Spleen (tissue), 11 donors: ENCODE measurements around the gene GAS6. TPM values are rescaled to one million over a fixed set of nuclear protein-coding genes. Genes with fewer than 3 reads are reported as not detected.
A peak's percentile ranks its signal among the peaks of the same experiment; 100 is the strongest.

Source experiments
- DNase-seq: peaks from one replicate; pipeline ENCODE4 v3.0.0-alpha.2; 2020
- H3K27ac ChIP-seq, 8 donors: fragments of 200-600 bp; sonication (generic) in 7 of 8; 1 replicate in 4 of 8; 2 replicates in 4 of 8; pipeline versions ENCODE4 v1.5.0 to v1.8.0; 2016 to 2021; ENCODE audit warnings: inconsistent platforms in 4 of 8, mild to moderate bottlenecking in 4 of 8, moderate library complexity in 1 of 8
- H3K27me3 ChIP-seq, 7 donors: fragments of 200-600 bp; sonication (generic) in 6 of 7; replicated peaks in 1 of 7; 1 replicate in 4 of 7; 2 replicates in 3 of 7; pipeline versions ENCODE4 v1.5.0 to v1.8.0; 2016 to 2021; ENCODE audit warnings: inconsistent platforms in 3 of 7, mild to moderate bottlenecking in 1 of 7
- H3K36me3 ChIP-seq, 6 donors: fragments of 200-600 bp; sonication (generic) in 5 of 6; 1 replicate in 4 of 6; 2 replicates in 2 of 6; pipeline versions ENCODE4 v1.5.0 to v1.8.0; 2016 to 2021; ENCODE audit warnings: inconsistent platforms in 2 of 6
- H3K4me1 ChIP-seq, 6 donors: fragments of 200-600 bp; sonication (generic) in 5 of 6; 1 replicate in 3 of 6; 2 replicates in 3 of 6; pipeline versions ENCODE4 v1.5.0 to v1.8.0; 2016 to 2021; ENCODE audit warnings: inconsistent platforms in 3 of 6
- H3K4me3 ChIP-seq, 8 donors: fragments of 200-600 bp; sonication (generic) in 7 of 8; 1 replicate in 4 of 8; 2 replicates in 4 of 8; pipeline versions ENCODE4 v1.5.0 to v1.8.0; 2016 to 2021; ENCODE audit warnings: inconsistent platforms in 4 of 8, mild to moderate bottlenecking in 4 of 8, moderate library complexity in 2 of 8
- H3K9me3 ChIP-seq, 8 donors: fragments of 200-600 bp; sonication (generic) in 7 of 8; 1 replicate in 4 of 8; 2 replicates in 4 of 8; pipeline versions ENCODE4 v1.5.0 to v1.8.0; 2016 to 2021; ENCODE audit warnings: inconsistent platforms in 4 of 8
- POLR2A ChIP-seq, 3 donors: fragments of 450-650 bp; IDR thresholded peaks; one replicate each; pipeline ENCODE4 v1.5.1; 2017; ENCODE audit warnings: antibody characterized with exemption in 3 of 3, mild to moderate bottlenecking in 1 of 3
- POLR2AphosphoS5 ChIP-seq, 3 donors: sonication (generic); formaldehyde crosslinking; IDR thresholded peaks; one replicate each; pipeline ENCODE4 v1.5.1; 2017; ENCODE audit warnings: antibody characterized with exemption in 3 of 3
- WGBS, 5 donors: extraction: QIAGEN DNeasy Blood & Tissue Kit in 3 of 5; methylation state at CpG; one replicate each; pipeline versions ENCODE4 v1.1.5 to v1.1.7; 2013 to 2018; 5-methylcytosine and 5-hydroxymethylcytosine counted together
- intact Hi-C: fragments of 100-400 bp; cut with DNase I; formaldehyde crosslinking; loops from one replicate; pipeline ENCODE4 v1.15.0; 2023; ENCODE audit warnings: low total_unique reads
- polyA plus RNA-seq, 3 donors: library from polyadenylated mRNA; stranded (reverse); fragments of 200-250 nt; gene quantifications; one replicate each; pipeline ENCODE4 v1.2.1, GENCODE V29; 2013
- total RNA-seq, 7 donors: library from RNA; depleted of rRNA in 3 of 7; stranded (reverse); fragments of >200 nt in 3 of 7; fragmentation: NEBNext Ultra II Directional in 4 of 7; extraction: Animal tissue kit (Norgen Biotek cat#: 25700) in 4 of 7; gene quantifications; one replicate each; pipeline versions ENCODE4 v1.1.0 to v1.2.1, GENCODE V29; 2016 to 2021
- TF ChIP-seq, protein P1 (sequence below), 11 experiments: fragments of 200-600 bp in 7 of 11; fragments of 450-650 bp in 4 of 11; sonication (generic) in 4 of 11; IDR thresholded peaks in 8 of 11; conservative IDR thresholded peaks in 3 of 11; 1 replicate in 7 of 11; 2 replicates in 4 of 11; pipeline versions ENCODE4 v1.4.0 to v1.8.0; 2016 to 2021; ENCODE audit warnings: antibody characterized with exemption in 11 of 11, inconsistent platforms in 4 of 11, mild to moderate bottlenecking in 1 of 11
- donor health status: healthy with polysubstance abuse.
- donor health status: DM: no; HTN: no; CAD: no; lungs with moderate emphysema.
- donor health status: DM: no; HTN: no; CAD: no.
- donor health status: Bipolar disorder and iron deficiency.
- donor health status: healthy.
- donor health status: DM: no; HTN: no; CAD: no.
- donor health status: DM: yes; HTN: yes; CAD: no.

GAS6 gene
- total and polyA plus RNA-seq, 10 donors, result 16.7 to 54.5 (median 35.0) TPM

DNA sequence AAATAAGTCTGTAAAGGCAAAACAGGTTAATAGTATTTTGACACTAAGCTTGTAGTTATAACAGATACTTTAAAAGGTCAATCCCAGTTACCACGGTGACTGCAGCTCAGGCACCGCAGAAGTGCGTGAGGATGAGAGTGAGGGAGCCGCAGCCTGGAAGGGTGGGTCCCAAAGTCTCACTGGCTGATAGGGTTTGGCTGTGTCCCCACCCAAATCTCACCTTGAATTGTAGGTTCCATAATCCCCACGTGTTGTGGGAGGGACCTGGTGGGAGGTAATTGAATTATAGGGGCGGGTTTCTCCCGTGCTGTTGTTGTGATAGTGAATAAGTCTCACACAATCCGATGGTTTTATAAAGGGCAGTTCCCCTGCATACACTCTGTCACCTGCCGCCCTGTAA, 40.0 kb upstream of the GAS6 start:
- no peaks in the 10 kb centered on the region for H3K9me3 ChIP-seq
- 81 to 95% (median 85%) methylated on average over 9 of the region's 9 CpGs for WGBS, 5 donors
- H3K27me3 ChIP-seq, result peaks cover 0 to 18% (median 0%) of the 10 kb centered on the region in 7 donors
- no peak overlapping the region for H3K27ac ChIP-seq
- H3K4me1 ChIP-seq, result peaks cover 0 to 9% (median 3%) of the 10 kb centered on the region in 6 donors
- no peak for DNase-seq
- no peak for TF ChIP-seq POLR2AphosphoS5 (IDR thresholded peaks at IDR 0.05)
- TF ChIP-seq, protein P1, sequence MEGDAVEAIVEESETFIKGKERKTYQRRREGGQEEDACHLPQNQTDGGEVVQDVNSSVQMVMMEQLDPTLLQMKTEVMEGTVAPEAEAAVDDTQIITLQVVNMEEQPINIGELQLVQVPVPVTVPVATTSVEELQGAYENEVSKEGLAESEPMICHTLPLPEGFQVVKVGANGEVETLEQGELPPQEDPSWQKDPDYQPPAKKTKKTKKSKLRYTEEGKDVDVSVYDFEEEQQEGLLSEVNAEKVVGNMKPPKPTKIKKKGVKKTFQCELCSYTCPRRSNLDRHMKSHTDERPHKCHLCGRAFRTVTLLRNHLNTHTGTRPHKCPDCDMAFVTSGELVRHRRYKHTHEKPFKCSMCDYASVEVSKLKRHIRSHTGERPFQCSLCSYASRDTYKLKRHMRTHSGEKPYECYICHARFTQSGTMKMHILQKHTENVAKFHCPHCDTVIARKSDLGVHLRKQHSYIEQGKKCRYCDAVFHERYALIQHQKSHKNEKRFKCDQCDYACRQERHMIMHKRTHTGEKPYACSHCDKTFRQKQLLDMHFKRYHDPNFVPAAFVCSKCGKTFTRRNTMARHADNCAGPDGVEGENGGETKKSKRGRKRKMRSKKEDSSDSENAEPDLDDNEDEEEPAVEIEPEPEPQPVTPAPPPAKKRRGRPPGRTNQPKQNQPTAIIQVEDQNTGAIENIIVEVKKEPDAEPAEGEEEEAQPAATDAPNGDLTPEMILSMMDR (IDR thresholded peaks at IDR 0.05 in 8 of 11, conservative IDR thresholded peaks at IDR 0.05 in 3 of 11), result no peak
- no peak for TF ChIP-seq POLR2A (IDR thresholded peaks at IDR 0.05)
- no peaks in the 10 kb centered on the region for H3K36me3 ChIP-seq
- intact Hi-C loops, result no loop called here
- no peak overlapping the region for H3K4me3 ChIP-seq

DNA sequence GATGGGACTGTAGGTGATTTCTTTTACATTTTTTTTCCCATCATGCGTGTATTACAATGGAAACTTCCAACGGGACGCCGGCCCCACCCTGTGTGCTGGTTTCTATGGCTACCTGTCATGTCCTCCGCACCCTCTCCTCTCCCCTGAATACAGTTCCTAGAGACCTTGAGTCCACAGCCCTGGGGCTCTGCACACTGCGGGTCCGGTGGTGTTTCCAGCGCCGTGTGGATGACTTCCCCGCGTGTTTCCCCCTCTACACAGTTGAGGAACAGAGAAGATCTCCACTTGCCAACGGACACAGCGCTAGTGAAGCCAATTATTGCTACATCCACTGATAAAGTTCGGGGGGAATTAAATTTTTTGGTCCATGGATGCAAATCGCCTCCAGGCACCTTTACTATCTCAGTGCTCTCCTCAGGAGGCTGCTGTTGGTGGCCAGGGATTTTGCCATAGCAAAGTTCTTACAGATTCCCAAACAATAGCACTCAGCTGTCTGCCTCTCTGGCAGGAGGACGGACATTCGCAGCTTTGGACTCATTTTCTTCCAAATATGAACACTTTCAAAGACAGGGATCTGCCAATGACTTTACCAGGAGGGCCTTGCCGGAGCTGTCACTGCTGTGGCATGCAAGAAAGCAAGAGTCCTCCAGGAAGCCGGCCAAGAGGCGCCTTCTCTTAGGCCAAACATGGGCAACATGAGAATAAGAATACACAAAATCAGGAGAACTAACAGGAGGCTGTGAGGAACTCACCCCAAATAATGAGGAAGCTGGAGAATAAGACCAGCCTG, 39.3 kb upstream of the GAS6 start:
- H3K4me3 ChIP-seq, result no peak overlapping the region
- intact Hi-C loops, result no loop called here
- TF ChIP-seq POLR2A (IDR thresholded peaks at IDR 0.05) (no peak), POLR2AphosphoS5 (IDR thresholded peaks at IDR 0.05) (no peak)
- TF ChIP-seq, protein P1 (IDR thresholded peaks at IDR 0.05 in 8 of 11, conservative IDR thresholded peaks at IDR 0.05 in 3 of 11), result no peak
- peaks cover 0 to 15% (median 0%) of the 10 kb centered on the region in 7 donors for H3K27me3 ChIP-seq
- H3K9me3 ChIP-seq, result no peaks in the 10 kb centered on the region
- no peaks in the 10 kb centered on the region for H3K36me3 ChIP-seq
- no peak overlapping the region for H3K27ac ChIP-seq
- WGBS, 5 donors, result 87 to 91% (median 90%) methylated on average over 20 of the region's 20 CpGs
- peaks cover 0 to 3% (median under 1%) of the 10 kb centered on the region in 6 donors for H3K4me1 ChIP-seq
- DNase-seq, result peak; percentile 47

DNA sequence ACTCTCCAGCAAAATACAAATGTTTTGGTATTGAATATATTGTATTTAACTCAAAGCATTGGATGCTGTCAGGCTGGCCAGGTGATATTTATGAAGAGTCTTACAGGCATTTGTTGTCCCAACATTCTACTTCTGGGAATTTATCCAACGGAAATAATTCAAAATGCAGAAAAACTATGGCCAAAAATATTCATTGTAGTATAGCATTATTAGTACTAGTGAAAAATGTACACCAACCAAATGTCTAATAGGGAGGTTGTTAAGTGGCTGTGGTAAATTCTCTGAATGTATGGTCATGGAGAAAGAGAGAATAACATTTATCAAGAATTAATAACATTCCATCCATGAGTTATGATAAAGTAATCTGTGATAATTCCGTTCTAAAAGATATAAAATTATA, 38.6 kb upstream of the GAS6 start:
- no peak overlapping the region for H3K4me3 ChIP-seq
- DNase-seq, result no peak
- no peaks in the 10 kb centered on the region for H3K36me3 ChIP-seq
- no peak for TF ChIP-seq POLR2A (IDR thresholded peaks at IDR 0.05)
- TF ChIP-seq, protein P1 (IDR thresholded peaks at IDR 0.05 in 8 of 11, conservative IDR thresholded peaks at IDR 0.05 in 3 of 11), result no peak
- no peak for TF ChIP-seq POLR2AphosphoS5 (IDR thresholded peaks at IDR 0.05)
- no peaks in the 10 kb centered on the region for H3K9me3 ChIP-seq
- no peak overlapping the region for H3K27ac ChIP-seq
- intact Hi-C loops, result no loop called here
- WGBS, 5 donors, result 90 to 95% (median 92%) methylated on average over 2 of the region's 2 CpGs
- H3K4me1 ChIP-seq, result no peaks in the 10 kb centered on the region
- H3K27me3 ChIP-seq, result peaks cover 0 to 14% (median 0%) of the 10 kb centered on the region in 7 donors

DNA sequence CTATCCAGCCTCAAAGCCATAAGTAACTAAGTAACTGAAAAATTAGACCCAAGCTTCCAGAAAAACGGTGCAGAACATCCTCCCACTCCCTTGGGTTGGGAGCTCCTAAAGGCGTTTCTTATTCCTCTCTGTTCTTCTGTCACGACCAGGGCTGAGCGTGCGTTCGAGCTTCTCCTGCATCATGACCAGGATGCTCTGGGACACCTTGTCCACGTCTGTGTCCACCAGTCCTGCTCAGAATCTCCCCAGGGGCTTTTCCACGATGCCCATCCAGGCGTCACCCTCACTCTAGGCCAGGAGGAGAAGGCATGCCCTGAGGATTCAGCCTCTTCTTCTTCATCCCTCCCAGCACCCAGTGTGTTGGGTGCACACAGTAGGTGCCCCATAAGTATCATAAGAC, 37.8 kb upstream of the GAS6 start:
- Histone ChIP-seq H3K4me1 (no peaks in the 10 kb centered on the region), H3K9me3 (no peaks in the 10 kb centered on the region), H3K4me3 (no peak overlapping the region), H3K27ac (no peak overlapping the region), H3K36me3 (no peaks in the 10 kb centered on the region), H3K27me3 (peaks cover 0 to 20% (median 0%) of the 10 kb centered on the region in 7 donors)
- DNase-seq, result no peak
- TF ChIP-seq POLR2A (IDR thresholded peaks at IDR 0.05), result no peak
- TF ChIP-seq, protein P1 (IDR thresholded peaks at IDR 0.05 in 8 of 11, conservative IDR thresholded peaks at IDR 0.05 in 3 of 11), result no peak
- no peak for TF ChIP-seq POLR2AphosphoS5 (IDR thresholded peaks at IDR 0.05)
- intact Hi-C loops, result no loop called here
- WGBS, 5 donors, result 87 to 94% (median 89%) methylated on average over 9 of the region's 9 CpGs
